Stimulated activated CD4-positive, alpha-beta T cell treated with anti-CD3 and anti-CD28 coated beads, Interleukin-15, amount 100 ng/mL, for 48 hours (primary cell): ENCODE measurements around the gene CSMD2.

Source experiments
- DNase-seq, 2 donors: peaks; one replicate each; pipeline ENCODE4 v3.0.0-alpha.2; 2020; ENCODE audit warnings: low read depth in 2 of 2

Gene CSMD2

GRCh38 chr1:33854091-33854490 lies 310.9 kb downstream of the CSMD2 start:
- DNase-seq = no peak

DNA sequence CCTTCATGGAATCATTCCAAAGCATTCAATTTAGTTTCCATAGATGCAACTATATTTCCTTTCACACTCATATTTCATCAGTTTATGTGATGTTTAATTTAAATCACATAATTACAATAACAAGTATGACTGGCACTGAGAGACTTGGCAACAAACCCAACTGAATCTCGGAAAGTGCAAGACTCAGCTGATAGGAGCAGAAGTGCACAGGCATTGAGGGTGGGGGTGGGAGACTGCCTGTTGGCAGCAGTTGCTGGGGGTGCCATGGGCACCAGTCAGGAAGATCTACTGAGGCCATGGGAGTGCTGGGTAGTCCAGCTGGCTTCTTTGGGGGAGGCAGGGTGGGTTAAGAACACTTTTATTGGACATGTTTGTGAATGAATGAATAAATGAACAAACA lies 311.6 kb downstream of the CSMD2 start:
- no peak for DNase-seq

GRCh38 chr1:33852711-33853110 lies 312.3 kb downstream of the CSMD2 start:
- no peak for DNase-seq

DNA sequence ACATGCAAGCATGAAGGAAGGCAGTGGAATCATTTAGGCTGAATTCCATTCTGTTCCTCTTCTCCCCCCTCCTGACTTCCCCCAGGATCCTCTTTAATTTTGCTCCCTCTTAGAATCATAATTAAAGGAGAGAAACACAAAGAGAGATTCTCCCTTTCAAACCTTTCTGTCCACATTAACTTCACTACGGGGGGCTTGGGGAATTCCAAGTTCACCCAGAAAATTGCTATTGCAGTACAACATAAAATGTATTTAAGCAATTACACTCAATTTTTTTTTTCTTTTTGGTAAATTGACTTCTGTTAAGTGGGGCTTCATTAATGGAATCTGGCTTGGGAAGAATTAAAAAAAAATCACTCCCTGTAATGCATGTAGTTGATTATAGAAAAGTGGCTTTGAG lies 314.5 kb downstream of the CSMD2 start:
- DNase-seq = no peak

GRCh38 chr1:33849211-33849610 lies 315.8 kb downstream of the CSMD2 start:
- no peak for DNase-seq

- no peak for DNase-seq
These were observed 316.7 kb downstream of the CSMD2 start for GRCh38 chr1:33848205-33848937.

- no peak for DNase-seq
These were observed 318.2 kb downstream of the CSMD2 start for GRCh38 chr1:33846861-33847260.

DNA sequence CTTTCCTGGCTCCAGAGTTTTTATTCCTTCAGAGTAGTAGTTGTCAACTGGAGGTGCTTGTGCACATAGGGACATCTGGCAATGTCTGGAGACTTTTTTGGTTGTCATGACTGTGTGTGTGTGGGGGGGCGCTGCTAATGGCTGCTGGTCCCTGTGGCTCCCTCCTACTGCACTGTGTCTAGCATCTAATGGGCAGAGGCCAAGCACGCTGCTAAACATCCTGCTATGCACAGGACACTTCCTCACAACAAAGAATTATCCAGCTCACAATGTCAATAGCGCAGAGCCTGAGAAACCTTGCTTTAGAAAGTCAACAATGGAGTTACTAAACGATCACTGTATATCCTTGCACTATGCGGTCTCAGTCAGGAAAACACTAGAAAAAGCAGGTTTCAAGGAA lies 320.9 kb downstream of the CSMD2 start:
- no peak for DNase-seq

DNA sequence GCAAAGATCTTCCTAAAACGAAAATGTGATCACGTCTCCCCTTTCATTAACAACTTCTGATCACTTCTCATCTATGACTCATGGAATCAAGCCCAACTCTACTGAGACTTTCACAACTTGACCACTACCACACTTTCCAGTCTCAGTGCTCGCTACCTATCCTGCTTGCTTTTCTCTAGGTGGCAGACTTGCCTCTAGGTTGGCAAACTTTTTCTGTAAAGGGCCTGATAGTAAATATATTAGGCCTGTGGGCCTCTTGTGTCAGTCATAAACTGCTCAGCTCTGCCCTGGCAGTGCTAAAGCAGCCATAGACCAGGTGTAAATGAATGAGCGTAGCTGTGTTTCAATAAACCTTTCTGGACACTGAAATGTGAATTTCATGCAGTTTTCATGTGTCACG lies 322.7 kb downstream of the CSMD2 start:
- DNase-seq = no peak

DNA sequence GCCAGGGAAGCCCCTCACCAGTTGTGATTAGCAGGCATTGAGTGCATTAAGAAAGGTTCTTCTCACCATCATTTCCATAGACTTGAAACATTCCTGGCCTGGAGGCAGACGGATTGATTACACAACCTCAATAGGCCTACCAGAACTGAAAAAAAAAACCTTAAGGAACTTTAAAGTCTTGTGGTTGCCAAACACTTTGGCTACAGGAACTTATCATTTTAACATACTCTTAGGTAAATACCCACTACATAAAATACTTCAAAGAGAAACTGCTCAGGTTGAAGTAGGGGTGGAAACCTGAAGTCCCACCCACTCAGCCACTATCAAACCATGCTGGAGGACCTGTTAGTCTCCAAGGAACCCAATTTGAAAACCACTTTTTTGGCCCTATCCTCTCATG lies 323.5 kb downstream of the CSMD2 start:
- DNase-seq = no peak

DNA sequence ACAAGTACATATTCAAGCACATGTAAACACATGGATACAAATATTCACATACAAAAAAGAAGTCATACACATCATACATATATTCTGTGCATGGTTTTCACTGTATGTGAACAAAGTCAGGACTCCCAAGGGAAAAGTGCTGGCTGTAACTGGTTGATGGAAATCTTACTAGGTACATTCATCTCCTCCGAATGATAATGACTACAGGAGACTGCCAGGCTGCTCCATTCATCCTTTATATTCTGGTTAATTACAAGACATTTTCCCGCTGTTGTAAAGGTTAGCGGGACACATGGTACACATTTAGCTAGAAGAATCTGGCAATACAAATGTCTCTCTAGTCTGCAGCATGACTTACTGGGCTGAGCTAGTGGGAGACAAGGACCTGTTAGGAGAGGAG lies 327.4 kb downstream of the CSMD2 start:
- no peak for DNase-seq

DNA sequence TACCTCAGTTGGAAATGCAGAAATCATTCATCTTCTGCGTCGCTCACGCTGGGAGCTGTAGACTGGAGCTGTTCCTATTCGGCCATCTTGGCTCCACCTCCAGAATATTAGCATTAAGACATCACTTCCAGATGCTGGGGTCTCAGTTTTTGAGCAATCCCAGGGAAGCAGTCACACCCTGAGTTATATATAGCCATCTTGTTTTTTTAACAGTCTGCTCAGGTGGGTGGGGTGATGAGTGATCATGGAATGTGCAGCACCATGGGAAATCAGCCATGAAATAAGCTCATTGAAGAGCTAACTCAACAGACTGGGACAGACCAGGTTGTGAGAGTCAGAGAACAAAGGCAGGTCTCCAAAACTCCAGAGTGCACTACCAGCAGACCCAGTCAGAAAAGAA lies 328.1 kb downstream of the CSMD2 start:
- DNase-seq = no peak

GRCh38 chr1:33828654-33829053 lies 336.4 kb downstream of the CSMD2 start:
- no peak for DNase-seq

DNA sequence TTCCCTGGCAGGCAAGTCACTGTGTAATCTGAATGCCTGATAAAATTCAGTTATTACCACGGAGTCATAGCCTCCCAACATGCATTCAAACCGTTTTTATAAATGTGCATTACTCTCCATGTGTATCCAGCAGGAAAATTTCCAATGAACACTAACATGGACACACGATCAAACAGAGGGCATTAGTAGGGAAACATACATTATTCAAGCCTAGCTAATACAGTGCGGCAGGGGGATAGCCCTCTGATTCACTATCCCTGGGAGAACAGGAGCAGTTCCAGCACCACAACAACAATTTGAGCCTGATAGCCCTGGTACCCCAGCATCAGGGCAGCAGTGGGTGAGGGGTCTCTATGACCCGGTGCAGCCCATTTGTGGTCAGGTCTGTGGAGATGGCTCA lies 337.0 kb downstream of the CSMD2 start:
- no peak for DNase-seq

DNA sequence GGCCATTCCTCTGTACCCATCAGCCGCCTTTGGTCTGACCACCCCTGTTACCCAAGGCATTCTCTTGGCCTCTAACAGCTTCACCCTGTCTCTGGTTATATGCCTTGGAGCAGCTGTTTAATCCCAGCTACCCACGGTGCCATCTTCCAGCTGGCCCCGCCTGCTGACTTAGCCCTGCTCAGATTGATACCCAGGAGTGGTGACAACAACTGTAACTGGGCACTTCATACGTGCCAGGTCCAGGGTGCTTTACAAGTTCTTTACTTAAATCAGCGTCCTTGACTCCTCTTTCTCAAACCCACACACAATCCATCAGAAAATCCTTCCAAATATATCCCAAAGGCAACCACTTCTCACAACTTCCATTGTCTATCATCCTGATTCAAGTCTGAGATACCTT lies 338.3 kb downstream of the CSMD2 start:
- DNase-seq = no peak

GRCh38 chr1:33826311-33826710 lies 338.7 kb downstream of the CSMD2 start:
- DNase-seq = no peak

- DNase-seq = no peak
These were observed 339.5 kb downstream of the CSMD2 start for GRCh38 chr1:33825506-33825905.

DNA sequence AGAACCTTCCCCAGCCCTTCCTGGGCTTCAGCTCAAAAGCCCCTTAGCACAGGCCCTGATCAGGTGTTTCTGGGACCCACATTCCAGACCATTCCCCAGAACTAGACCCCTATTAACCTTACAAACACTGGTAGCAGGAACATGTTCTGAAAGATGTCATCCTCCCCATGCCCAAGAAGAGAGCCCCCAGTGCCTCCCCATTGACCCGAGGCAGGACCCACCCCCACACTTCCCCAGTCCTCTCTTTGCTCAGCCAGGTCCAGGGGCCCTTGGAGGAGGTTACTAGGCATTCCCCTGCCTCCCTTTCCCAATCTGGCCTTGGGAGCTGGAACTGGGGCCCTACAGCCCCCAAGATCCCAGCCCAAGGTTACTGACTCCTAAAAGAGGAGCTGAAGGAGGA lies 340.1 kb downstream of the CSMD2 start:
- no peak for DNase-seq

GRCh38 chr1:33824321-33824720 lies 340.7 kb downstream of the CSMD2 start:
- DNase-seq = no peak

DNA sequence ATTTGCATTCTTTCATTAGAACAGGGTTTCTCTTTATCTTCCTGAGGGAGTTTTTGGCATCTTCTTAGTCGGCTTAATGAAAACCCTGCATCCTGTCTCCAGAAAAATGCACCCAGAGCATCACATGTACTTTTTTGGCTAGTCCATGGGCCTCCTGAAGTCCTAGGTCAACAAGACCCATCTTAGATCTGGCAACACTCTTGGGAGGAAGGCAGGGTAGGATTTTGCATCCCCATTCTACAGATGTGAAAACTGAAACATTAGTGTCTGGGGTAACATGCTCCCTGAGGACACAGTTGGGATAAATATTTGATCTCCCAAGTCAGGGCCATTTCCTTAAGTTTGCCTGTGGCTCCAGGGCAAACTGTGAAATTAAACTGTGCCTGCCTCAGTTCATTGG lies 341.2 kb downstream of the CSMD2 start:
- no peak for DNase-seq

GRCh38 chr1:33823401-33823800 lies 341.6 kb downstream of the CSMD2 start:
- DNase-seq = no peak

- DNase-seq = no peak
These were observed 342.6 kb downstream of the CSMD2 start for GRCh38 chr1:33822396-33822795.

DNA sequence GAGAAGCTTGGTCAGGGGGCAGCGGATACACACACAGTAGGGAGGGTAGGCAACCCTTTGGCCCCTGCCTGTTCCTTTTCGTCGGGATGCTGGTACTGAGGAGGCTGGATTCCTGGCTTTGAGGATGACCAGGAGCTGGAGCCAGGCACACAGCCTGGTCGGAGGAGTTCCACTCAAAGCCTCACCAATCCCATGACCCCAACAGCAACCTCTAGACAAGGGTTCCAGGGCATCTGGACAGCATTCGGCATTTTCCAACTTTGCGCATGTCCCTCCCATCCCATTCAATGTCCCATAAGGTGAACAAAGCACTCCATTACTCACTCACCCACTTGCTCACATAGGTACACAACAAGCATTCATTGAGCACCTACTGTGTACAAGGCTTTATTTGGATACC lies 343.7 kb downstream of the CSMD2 start:
- DNase-seq = no peak

DNA sequence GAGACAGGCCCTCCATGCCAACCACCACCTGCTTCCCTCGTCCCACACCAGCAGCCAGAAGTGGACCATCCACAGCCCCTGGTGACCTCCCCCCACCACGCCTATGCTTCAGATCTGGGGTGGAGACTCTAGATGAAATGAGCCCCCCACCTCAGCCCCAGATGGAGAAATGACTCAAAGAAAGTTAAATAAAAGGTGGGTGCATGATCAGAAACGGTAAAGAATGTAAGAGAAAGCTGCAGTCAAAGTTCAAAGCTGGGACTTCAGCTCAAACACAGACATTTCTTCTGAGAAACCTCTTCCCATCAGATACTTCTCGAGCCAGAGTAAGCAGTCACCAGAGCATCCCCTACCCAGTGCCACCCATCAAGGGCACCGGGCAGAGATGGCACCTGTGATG lies 344.2 kb downstream of the CSMD2 start:
- no peak for DNase-seq
